Keratinocyte (primary cell): ENCODE results near the gene LAMA1. TPM values are rescaled to one million over a fixed set of nuclear protein-coding genes. Genes with fewer than 3 reads are reported as not detected.

Source experiments
- DNase-seq: peaks from one replicate; pipeline ENCODE4 v3.0.0-alpha.2; 2011; ENCODE audit warnings: low read depth, missing footprints, low spot score
- FAIRE-seq: peaks from 2 replicates; lab custom pipeline; 2011; peaks lifted over from hg19 to GRCh38; lab: Jason Lieb, UNC
- H2AFZ ChIP-seq: 2 replicates; pipeline ENCODE4 v1.6.0; 2012; ENCODE audit warnings: low read length, control low read depth, inconsistent platforms; ENCODE audit not compliant: control insufficient read depth
- H3K27ac ChIP-seq: 2 replicates; pipeline ENCODE4 v1.5.1; 2011; ENCODE audit warnings: low read length; ENCODE audit not compliant: control insufficient read depth, insufficient read depth
- H3K27me3 ChIP-seq: 3 replicates; pipeline ENCODE4 v1.6.0; 2011; ENCODE audit warnings: low read length; ENCODE audit not compliant: control insufficient read depth, insufficient read depth; ENCODE audit errors: extremely low read depth
- H3K36me3 ChIP-seq, 2 experiments: 2 replicates in 1 of 2; 3 replicates in 1 of 2; pipeline ENCODE4 v1.5.1; 2011; ENCODE audit warnings: low read length in 2 of 2, mild to moderate bottlenecking in 1 of 2; ENCODE audit not compliant: control insufficient read depth in 2 of 2, insufficient read depth in 2 of 2; ENCODE audit errors: extremely low read depth in 1 of 2
- H3K4me1 ChIP-seq: 3 replicates; pipeline ENCODE4 v1.5.1; 2011; ENCODE audit warnings: low read length; ENCODE audit not compliant: control insufficient read depth, insufficient read depth; ENCODE audit errors: extremely low read depth
- H3K4me2 ChIP-seq: 3 replicates; pipeline ENCODE4 v1.6.0; 2011; ENCODE audit warnings: low read depth, low read length; ENCODE audit not compliant: control insufficient read depth, insufficient read depth; ENCODE audit errors: extremely low read depth
- H3K4me3 ChIP-seq, 3 experiments: fragments of 200-600 bp in 1 of 3; sonication (generic) in 1 of 3; 2 replicates in 2 of 3; 3 replicates in 1 of 3; pipeline ENCODE4 v1.5.1; 2011 to 2016; ENCODE audit warnings: low read length in 3 of 3, mild to moderate bottlenecking in 3 of 3, control low read depth in 2 of 3, inconsistent platforms in 1 of 3, low read depth in 1 of 3, mixed read lengths in 1 of 3, mixed run types in 1 of 3, moderate library complexity in 1 of 3; ENCODE audit not compliant: control insufficient read depth in 2 of 3, insufficient read depth in 2 of 3; ENCODE audit errors: extremely low read depth in 1 of 3
- H3K79me2 ChIP-seq: 2 replicates; pipeline ENCODE4 v1.6.0; 2012; ENCODE audit warnings: low read length; ENCODE audit not compliant: control insufficient read depth, insufficient read depth
- H3K9ac ChIP-seq: 3 replicates; pipeline ENCODE4 v1.6.0; 2011; ENCODE audit warnings: low read length; ENCODE audit not compliant: control insufficient read depth, insufficient read depth; ENCODE audit errors: extremely low read depth
- H3K9me1 ChIP-seq: 3 replicates; pipeline ENCODE4 v1.6.0; 2011; ENCODE audit warnings: low read length; ENCODE audit not compliant: control insufficient read depth, insufficient read depth; ENCODE audit errors: extremely low read depth
- H3K9me3 ChIP-seq: 2 replicates; pipeline ENCODE4 v1.5.1; 2012; ENCODE audit warnings: low read depth, low read length; ENCODE audit not compliant: control insufficient read depth
- H4K20me1 ChIP-seq: 3 replicates; pipeline ENCODE4 v1.6.0; 2011; ENCODE audit warnings: low read length; ENCODE audit not compliant: control insufficient read depth, insufficient read depth; ENCODE audit errors: extremely low read depth
- CTCF ChIP-seq, 3 experiments: IDR thresholded peaks in 1 of 3; conservative IDR thresholded peaks in 1 of 3; optimal IDR thresholded peaks in 1 of 3; 2 replicates in 2 of 3; 3 replicates in 1 of 3; pipeline versions ENCODE3 to v1.5.1; 2011; ENCODE audit warnings: low read length in 3 of 3, mild to moderate bottlenecking in 3 of 3, moderate library complexity in 2 of 3, control low read depth in 1 of 3, inconsistent platforms in 1 of 3; ENCODE audit not compliant: insufficient read depth in 2 of 3; ENCODE audit errors: extremely low read depth in 1 of 3
- EZH2 ChIP-seq: IDR thresholded peaks from one replicate; pipeline ENCODE4 v1.6.1; 2012; ENCODE audit warnings: inconsistent platforms, mild to moderate bottlenecking, low read length, moderate library complexity
- dilution Hi-C: fragments of 300-500 bp; cut with MboI; formaldehyde crosslinking; loops from one replicate; pipeline ENCODE4 v1.7.0; 2020; ENCODE audit warnings: low sequenced_read_pairs; ENCODE audit not compliant: extremely low pct_ligation_motif_present
- polyA plus RNA-seq, 5 experiments: library from polyadenylated mRNA; depleted of rRNA in 3 of 5; stranded (reverse) in 3 of 5; stranded (forward) in 1 of 5; unstranded in 1 of 5; fragments of >200 nt; gene quantifications; 1 replicate in 1 of 5; 2 replicates in 3 of 5; 3 replicates in 1 of 5; pipeline versions ENCODE4 v1.2.1 to v1.2.3, GENCODE V29; 2011 to 2012; ENCODE audit warnings: missing spikeins in 2 of 5, low read depth in 1 of 5, low replicate concordance in 1 of 5

LAMA1 gene
- polyA plus RNA-seq, 1 donor (not counting 4 experiments of a cell fraction or from before 2014, with no cell fraction given), result 2.1 TPM

- Histone ChIP-seq H3K4me1 (no peaks in the 10 kb centered on the region), H2AFZ (peak overlapping the region; percentile 26), H3K79me2 (no peaks in the 10 kb centered on the region), H3K4me3 (no peak overlapping the region), H3K27ac (no peak overlapping the region), H3K27me3 (peaks cover 4% of the 10 kb centered on the region), H3K36me3 (no peaks in the 10 kb centered on the region), H3K9ac (no peak overlapping the region), H3K9me1 (no peaks in the 10 kb centered on the region), H3K4me2 (no peak overlapping the region), H3K9me3 (no peaks in the 10 kb centered on the region), H4K20me1 (no peaks in the 10 kb centered on the region)
- no peak for TF ChIP-seq EZH2
- TF ChIP-seq CTCF (optimal IDR thresholded peaks at IDR 0.05 in 1 of 3, IDR thresholded peaks at IDR 0.05 in 1 of 3, conservative IDR thresholded peaks at IDR 0.05 in 1 of 3; ENCODE audit: extremely low read depth in 1 of 3, insufficient read depth in 2 of 3, low read length in 3 of 3), result no peak
- FAIRE-seq (no peak), DNase-seq (no peak)
- dilution Hi-C loops, result no loop called here
Observed at GRCh38 chr18:7111134-7111533, 6.5 kb downstream of the LAMA1 start.

- Histone ChIP-seq H3K9ac (no peak overlapping the region), H3K27me3 (no peaks in the 10 kb centered on the region), H3K27ac (no peak overlapping the region), H3K4me2 (no peak overlapping the region), H3K79me2 (no peaks in the 10 kb centered on the region), H4K20me1 (no peaks in the 10 kb centered on the region), H3K4me3 (no peak overlapping the region), H3K9me3 (no peaks in the 10 kb centered on the region), H3K4me1 (no peaks in the 10 kb centered on the region), H3K36me3 (no peaks in the 10 kb centered on the region), H2AFZ (no peak overlapping the region), H3K9me1 (no peaks in the 10 kb centered on the region)
- FAIRE-seq (no peak), DNase-seq (no peak)
- dilution Hi-C loops, result no loop called here
- TF ChIP-seq CTCF (optimal IDR thresholded peaks at IDR 0.05 in 1 of 3, IDR thresholded peaks at IDR 0.05 in 1 of 3, conservative IDR thresholded peaks at IDR 0.05 in 1 of 3; ENCODE audit: extremely low read depth in 1 of 3, insufficient read depth in 2 of 3, low read length in 3 of 3) (no peak), EZH2 (no peak)
Observed at GRCh38 chr18:7105943-7106342, 11.7 kb downstream of the LAMA1 start.
